Measurements from ENCODE around the gene MYRIP.

The MYRIP gene

GRCh38 chr3:40187945-40188344 lies 378.5 kb downstream of the MYRIP start:
- no peak overlapping the region for H2BK15ac ChIP-seq (ENCODE audit: low read length)
- H3K27ac ChIP-seq (replicated peaks; ENCODE audit: low read length), result no peak overlapping the region
- H2BK5ac ChIP-seq (ENCODE audit: low read length), result no peak overlapping the region
- H2BK120ac ChIP-seq (ENCODE audit: low read depth, low read length), result no peak overlapping the region
- H3K4me1 ChIP-seq (ENCODE audit: control insufficient read depth in 2 of 2, insufficient read depth in 1 of 2, low read depth in 1 of 2, low read length in 2 of 2), result peaks cover 0 to 3% of the 10 kb centered on the region in 2 donors
- H3K4ac ChIP-seq (ENCODE audit: low read length), result no peak overlapping the region
- H3K79me1 ChIP-seq (ENCODE audit: low read depth, low read length), result no peaks in the 10 kb centered on the region
- no peak overlapping the region for H3K23ac ChIP-seq (ENCODE audit: low read depth, low read length, poor library complexity)
- no peak overlapping the region for H3K4me2 ChIP-seq (ENCODE audit: insufficient read depth, low read length, poor library complexity, severe bottlenecking)
- no peak overlapping the region for H3K9ac ChIP-seq (ENCODE audit: low read depth, low read length, poor library complexity)
- no peak overlapping the region for H2BK12ac ChIP-seq (ENCODE audit: low read length)
- H3K36me3 ChIP-seq (replicated peaks in 1 of 2; ENCODE audit: control insufficient read depth in 2 of 2, insufficient read depth in 2 of 2, low read length in 2 of 2), result no peaks in the 10 kb centered on the region
- H2AK5ac ChIP-seq (ENCODE audit: low read depth, low read length), result no peak overlapping the region
- H3K27me3 ChIP-seq (ENCODE audit: control insufficient read depth in 3 of 3, insufficient read depth in 3 of 3, low read depth in 1 of 3, low read length in 3 of 3), result no peaks in the 10 kb centered on the region
- DNase-seq (ENCODE audit: low spot score), result no peak
- H3K9me3 ChIP-seq (replicated peaks in 1 of 2; ENCODE audit: control insufficient read depth in 2 of 2, insufficient read depth in 1 of 2, low read depth in 1 of 2, low read length in 2 of 2), result no peaks in the 10 kb centered on the region
- no peak overlapping the region for H3K4me3 ChIP-seq (ENCODE audit: low read length in 2 of 2)
- WGBS, 2 donors (ENCODE audit: extremely low coverage in 2 of 2, insufficient read length in 2 of 2, insufficient replicate concordance in 1 of 2), result no CpG with 5 or more reads among the region's 3 CpGs
- H4K91ac ChIP-seq (ENCODE audit: low read depth, low read length, poor library complexity), result no peak overlapping the region
- no peak overlapping the region for H3K14ac ChIP-seq (ENCODE audit: low read length)
- H2AFZ ChIP-seq (ENCODE audit: low read length), result no peak overlapping the region
- no peak overlapping the region for H3K18ac ChIP-seq (ENCODE audit: low read length)
- no peak overlapping the region for H4K8ac ChIP-seq (ENCODE audit: low read depth, low read length)

GRCh38 chr3:40189118-40189517 lies 379.7 kb downstream of the MYRIP start:
- Histone ChIP-seq H3K4ac (ENCODE audit: low read length) (no peak overlapping the region), H2BK5ac (ENCODE audit: low read length) (no peak overlapping the region), H3K23ac (ENCODE audit: low read depth, low read length, poor library complexity) (no peak overlapping the region), H3K79me1 (ENCODE audit: low read depth, low read length) (no peaks in the 10 kb centered on the region), H2BK120ac (ENCODE audit: low read depth, low read length) (no peak overlapping the region), H2AFZ (ENCODE audit: low read length) (no peak overlapping the region), H3K9me3 (replicated peaks in 1 of 2; ENCODE audit: control insufficient read depth in 2 of 2, insufficient read depth in 1 of 2, low read depth in 1 of 2, low read length in 2 of 2) (no peaks in the 10 kb centered on the region), H3K14ac (ENCODE audit: low read length) (no peak overlapping the region), H3K27ac (replicated peaks; ENCODE audit: low read length) (no peak overlapping the region), H2BK15ac (ENCODE audit: low read length) (no peak overlapping the region), H3K18ac (ENCODE audit: low read length) (no peak overlapping the region), H4K8ac (ENCODE audit: low read depth, low read length) (no peak overlapping the region), H3K4me3 (ENCODE audit: low read length in 2 of 2) (no peak overlapping the region), H3K9ac (ENCODE audit: low read depth, low read length, poor library complexity) (no peak overlapping the region), H3K27me3 (ENCODE audit: control insufficient read depth in 3 of 3, insufficient read depth in 3 of 3, low read depth in 1 of 3, low read length in 3 of 3) (no peaks in the 10 kb centered on the region), H3K4me1 (ENCODE audit: control insufficient read depth in 2 of 2, insufficient read depth in 1 of 2, low read depth in 1 of 2, low read length in 2 of 2) (peaks cover 0 to 4% of the 10 kb centered on the region in 2 donors), H4K91ac (ENCODE audit: low read depth, low read length, poor library complexity) (no peak overlapping the region), H3K36me3 (replicated peaks in 1 of 2; ENCODE audit: control insufficient read depth in 2 of 2, insufficient read depth in 2 of 2, low read length in 2 of 2) (no peaks in the 10 kb centered on the region), H2AK5ac (ENCODE audit: low read depth, low read length) (no peak overlapping the region), H2BK12ac (ENCODE audit: low read length) (no peak overlapping the region), H3K4me2 (ENCODE audit: insufficient read depth, low read length, poor library complexity, severe bottlenecking) (no peak overlapping the region)
- no peak for DNase-seq (ENCODE audit: low spot score)
- no CpG with 5 or more reads among the region's 3 CpGs for WGBS, 2 donors (ENCODE audit: extremely low coverage in 2 of 2, insufficient read length in 2 of 2, insufficient replicate concordance in 1 of 2)

GRCh38 chr3:40190056-40190455 lies 380.6 kb downstream of the MYRIP start:
- Histone ChIP-seq H2BK15ac (ENCODE audit: low read length) (no peak overlapping the region), H2BK120ac (ENCODE audit: low read depth, low read length) (no peak overlapping the region), H3K27me3 (ENCODE audit: control insufficient read depth in 3 of 3, insufficient read depth in 3 of 3, low read depth in 1 of 3, low read length in 3 of 3) (no peaks in the 10 kb centered on the region), H3K14ac (ENCODE audit: low read length) (no peak overlapping the region), H2AFZ (ENCODE audit: low read length) (no peak overlapping the region), H3K4me1 (ENCODE audit: control insufficient read depth in 2 of 2, insufficient read depth in 1 of 2, low read depth in 1 of 2, low read length in 2 of 2) (peaks cover 0 to 4% of the 10 kb centered on the region in 2 donors), H2BK12ac (ENCODE audit: low read length) (no peak overlapping the region), H3K36me3 (replicated peaks in 1 of 2; ENCODE audit: control insufficient read depth in 2 of 2, insufficient read depth in 2 of 2, low read length in 2 of 2) (no peaks in the 10 kb centered on the region), H4K8ac (ENCODE audit: low read depth, low read length) (no peak overlapping the region), H2AK5ac (ENCODE audit: low read depth, low read length) (no peak overlapping the region), H3K9me3 (replicated peaks in 1 of 2; ENCODE audit: control insufficient read depth in 2 of 2, insufficient read depth in 1 of 2, low read depth in 1 of 2, low read length in 2 of 2) (no peaks in the 10 kb centered on the region), H3K9ac (ENCODE audit: low read depth, low read length, poor library complexity) (no peak overlapping the region), H3K23ac (ENCODE audit: low read depth, low read length, poor library complexity) (peak overlapping the region; percentile 69), H3K79me1 (ENCODE audit: low read depth, low read length) (no peaks in the 10 kb centered on the region), H3K4me2 (ENCODE audit: insufficient read depth, low read length, poor library complexity, severe bottlenecking) (no peak overlapping the region), H2BK5ac (ENCODE audit: low read length) (no peak overlapping the region), H3K27ac (replicated peaks; ENCODE audit: low read length) (no peak overlapping the region), H3K18ac (ENCODE audit: low read length) (no peak overlapping the region), H3K4me3 (ENCODE audit: low read length in 2 of 2) (no peak overlapping the region), H4K91ac (ENCODE audit: low read depth, low read length, poor library complexity) (no peak overlapping the region), H3K4ac (ENCODE audit: low read length) (no peak overlapping the region)
- no CpG with 5 or more reads among the region's 13 CpGs for WGBS, 2 donors (ENCODE audit: extremely low coverage in 2 of 2, insufficient read length in 2 of 2, insufficient replicate concordance in 1 of 2)
- DNase-seq (ENCODE audit: low spot score), result no peak

GRCh38 chr3:40191251-40191650 lies 381.8 kb downstream of the MYRIP start:
- Histone ChIP-seq H2BK120ac (ENCODE audit: low read depth, low read length) (no peak overlapping the region), H3K9me3 (replicated peaks in 1 of 2; ENCODE audit: control insufficient read depth in 2 of 2, insufficient read depth in 1 of 2, low read depth in 1 of 2, low read length in 2 of 2) (no peaks in the 10 kb centered on the region), H2BK5ac (ENCODE audit: low read length) (no peak overlapping the region), H2AK5ac (ENCODE audit: low read depth, low read length) (no peak overlapping the region), H3K27ac (replicated peaks; ENCODE audit: low read length) (no peak overlapping the region), H3K36me3 (replicated peaks in 1 of 2; ENCODE audit: control insufficient read depth in 2 of 2, insufficient read depth in 2 of 2, low read length in 2 of 2) (no peaks in the 10 kb centered on the region), H3K9ac (ENCODE audit: low read depth, low read length, poor library complexity) (no peak overlapping the region), H3K14ac (ENCODE audit: low read length) (no peak overlapping the region), H3K4me3 (ENCODE audit: low read length in 2 of 2) (no peak overlapping the region), H2AFZ (ENCODE audit: low read length) (no peak overlapping the region), H2BK15ac (ENCODE audit: low read length) (no peak overlapping the region), H3K79me1 (ENCODE audit: low read depth, low read length) (no peaks in the 10 kb centered on the region), H3K18ac (ENCODE audit: low read length) (no peak overlapping the region), H3K4me1 (ENCODE audit: control insufficient read depth in 2 of 2, insufficient read depth in 1 of 2, low read depth in 1 of 2, low read length in 2 of 2) (peaks cover 0 to 4% of the 10 kb centered on the region in 2 donors), H3K23ac (ENCODE audit: low read depth, low read length, poor library complexity) (no peak overlapping the region), H4K91ac (ENCODE audit: low read depth, low read length, poor library complexity) (no peak overlapping the region), H3K4ac (ENCODE audit: low read length) (no peak overlapping the region), H2BK12ac (ENCODE audit: low read length) (no peak overlapping the region), H4K8ac (ENCODE audit: low read depth, low read length) (no peak overlapping the region), H3K4me2 (ENCODE audit: insufficient read depth, low read length, poor library complexity, severe bottlenecking) (no peak overlapping the region), H3K27me3 (ENCODE audit: control insufficient read depth in 3 of 3, insufficient read depth in 3 of 3, low read depth in 1 of 3, low read length in 3 of 3) (no peaks in the 10 kb centered on the region)
- DNase-seq (ENCODE audit: low spot score), result no peak
- no CpG with 5 or more reads among the region's 1 CpG for WGBS, 2 donors (ENCODE audit: extremely low coverage in 2 of 2, insufficient read length in 2 of 2, insufficient replicate concordance in 1 of 2)
